Right lobe of liver (tissue), 6 donors: ENCODE measurements around the gene PTPN13. TPM values are rescaled to one million over a fixed set of nuclear protein-coding genes. Genes with fewer than 3 reads are reported as not detected.

Source experiments
- ATAC-seq, 4 donors: fragments of 200-7000 bp; cut with Tn5 transposase; one replicate each; pipeline ENCODE4 v1.9.1; 2020; ENCODE audit warnings: mild to moderate bottlenecking in 4 of 4, moderate library complexity in 4 of 4
- DNase-seq, 3 donors: peaks; one replicate each; pipeline ENCODE4 v3.0.0-alpha.2; 2020
- H3K27ac ChIP-seq, 3 donors: fragments of 200-600 bp; one replicate each; pipeline ENCODE4 v1.8.0; 2022
- H3K27me3 ChIP-seq, 2 donors: fragments of 200-600 bp; one replicate each; pipeline ENCODE4 v1.8.0; 2022
- H3K36me3 ChIP-seq, 4 donors: fragments of 200-600 bp; sonication (generic) in 1 of 4; one replicate each; pipeline versions ENCODE4 v1.5.1 to v1.8.0; 2017 to 2022; ENCODE audit warnings: control low read depth in 1 of 4
- H3K4me1 ChIP-seq, 4 donors: fragments of 200-600 bp; sonication (generic) in 1 of 4; one replicate each; pipeline versions ENCODE4 v1.5.1 to v1.8.0; 2017 to 2022; ENCODE audit warnings: control low read depth in 1 of 4
- H3K4me3 ChIP-seq, 3 donors: fragments of 200-600 bp; one replicate each; pipeline ENCODE4 v1.8.0; 2022
- H3K9me3 ChIP-seq, 4 donors: fragments of 200-600 bp; sonication (generic) in 1 of 4; one replicate each; pipeline versions ENCODE4 v1.5.1 to v1.8.0; 2017 to 2022; ENCODE audit warnings: control low read depth in 1 of 4
- POLR2A ChIP-seq: fragments of 450-650 bp; IDR thresholded peaks from one replicate; pipeline ENCODE4 v1.6.1; 2017; ENCODE audit warnings: antibody characterized with exemption, mild to moderate bottlenecking
- WGBS: methylation state at CpG from one replicate; pipeline ENCODE4 v1.1.6; 2018; ENCODE audit warnings: low coverage, low lambda C conversion rate; ENCODE audit not compliant: insufficient coverage; ENCODE audit errors: missing lambda C conversion rate; 5-methylcytosine and 5-hydroxymethylcytosine counted together
- intact Hi-C, 2 donors: fragments of 100-400 bp; cut with DNase I; formaldehyde crosslinking; loops; one replicate each; pipeline versions ENCODE4 v1.11.2 to v1.14.1; 2022
- total RNA-seq, 6 experiments: library from RNA; depleted of rRNA in 2 of 6; stranded (reverse); fragments of >200 nt in 2 of 6; fragmentation: NEBNext Ultra II Directional in 3 of 6; extraction: Animal tissue kit (Norgen Biotek cat#: 25700) in 3 of 6; gene quantifications; one replicate each; pipeline versions ENCODE4 v1.1.0 to v1.2.4, GENCODE V29; 2016 to 2023
- TF ChIP-seq, protein P1 (sequence below), 4 donors: fragments of 200-600 bp in 3 of 4; fragments of 450-650 bp in 1 of 4; IDR thresholded peaks; one replicate each; pipeline versions ENCODE4 v1.5.1 to v1.8.0; 2016 to 2022; ENCODE audit warnings: antibody characterized with exemption in 4 of 4, mild to moderate bottlenecking in 2 of 4
- donor health status: DM: no; HTN: yes; CAD: no.
- donor health status: DM: no; HTN: no; CAD: no.
- donor health status: DM: no; HTN: no; CAD: no.
- donor health status: DM: no; HTN: yes; CAD: no.
- donor health status: DM: no; HTN: yes; CAD: no.

The PTPN13 gene
- total RNA-seq, 6 experiments from 2014 or later, result 0.73 to 2.2 (median 1.0) TPM

- Histone ChIP-seq H3K4me1 (no peaks in the 10 kb centered on the region), H3K27ac (no peak overlapping the region), H3K4me3 (no peak overlapping the region), H3K27me3 (no peaks in the 10 kb centered on the region), H3K36me3 (no peaks in the 10 kb centered on the region), H3K9me3 (no peaks in the 10 kb centered on the region)
- ATAC-seq, result no peak
- intact Hi-C loops, result no loop called here
- TF ChIP-seq POLR2A, result no peak
- WGBS, result 54% methylated on average over 2 of the region's 2 CpGs
- DNase-seq, result no peak
Measured at GRCh38 chr4:86788826-86789225, 194.7 kb downstream of the PTPN13 start.

DNA sequence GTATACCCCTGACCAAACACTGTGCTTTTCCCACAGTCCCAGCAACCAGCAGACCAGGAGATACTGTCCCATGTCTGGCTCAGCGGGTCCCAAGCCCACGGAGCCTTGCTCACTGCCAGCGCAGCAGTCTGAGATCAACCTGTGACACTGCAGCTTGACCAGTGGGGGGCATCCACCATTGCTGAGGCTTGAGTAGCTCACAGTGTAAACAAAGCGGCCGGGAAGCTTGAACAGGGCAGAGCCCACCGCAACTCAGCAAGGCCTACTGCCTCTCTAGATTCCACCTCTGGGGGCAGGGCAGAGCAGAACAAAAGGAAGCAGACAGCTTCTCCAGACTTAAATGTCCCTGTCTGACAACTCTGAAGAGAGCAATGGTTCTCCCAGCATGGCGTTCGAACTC, 197.0 kb downstream of the PTPN13 start:
- H3K27me3 ChIP-seq, result no peaks in the 10 kb centered on the region
- TF ChIP-seq, protein P1, sequence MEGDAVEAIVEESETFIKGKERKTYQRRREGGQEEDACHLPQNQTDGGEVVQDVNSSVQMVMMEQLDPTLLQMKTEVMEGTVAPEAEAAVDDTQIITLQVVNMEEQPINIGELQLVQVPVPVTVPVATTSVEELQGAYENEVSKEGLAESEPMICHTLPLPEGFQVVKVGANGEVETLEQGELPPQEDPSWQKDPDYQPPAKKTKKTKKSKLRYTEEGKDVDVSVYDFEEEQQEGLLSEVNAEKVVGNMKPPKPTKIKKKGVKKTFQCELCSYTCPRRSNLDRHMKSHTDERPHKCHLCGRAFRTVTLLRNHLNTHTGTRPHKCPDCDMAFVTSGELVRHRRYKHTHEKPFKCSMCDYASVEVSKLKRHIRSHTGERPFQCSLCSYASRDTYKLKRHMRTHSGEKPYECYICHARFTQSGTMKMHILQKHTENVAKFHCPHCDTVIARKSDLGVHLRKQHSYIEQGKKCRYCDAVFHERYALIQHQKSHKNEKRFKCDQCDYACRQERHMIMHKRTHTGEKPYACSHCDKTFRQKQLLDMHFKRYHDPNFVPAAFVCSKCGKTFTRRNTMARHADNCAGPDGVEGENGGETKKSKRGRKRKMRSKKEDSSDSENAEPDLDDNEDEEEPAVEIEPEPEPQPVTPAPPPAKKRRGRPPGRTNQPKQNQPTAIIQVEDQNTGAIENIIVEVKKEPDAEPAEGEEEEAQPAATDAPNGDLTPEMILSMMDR (IDR thresholded peaks at IDR 0.05), result no peak
- TF ChIP-seq POLR2A, result no peak
- H3K27ac ChIP-seq, result no peak overlapping the region
- intact Hi-C loops, result no loop called here
- H3K36me3 ChIP-seq, result no peaks in the 10 kb centered on the region
- no CpG with 5 or more reads among the region's 8 CpGs for WGBS
- no peaks in the 10 kb centered on the region for H3K4me1 ChIP-seq
- DNase-seq (no peak), ATAC-seq (no peak)
- H3K9me3 ChIP-seq, result no peaks in the 10 kb centered on the region
- H3K4me3 ChIP-seq, result no peak overlapping the region

DNA sequence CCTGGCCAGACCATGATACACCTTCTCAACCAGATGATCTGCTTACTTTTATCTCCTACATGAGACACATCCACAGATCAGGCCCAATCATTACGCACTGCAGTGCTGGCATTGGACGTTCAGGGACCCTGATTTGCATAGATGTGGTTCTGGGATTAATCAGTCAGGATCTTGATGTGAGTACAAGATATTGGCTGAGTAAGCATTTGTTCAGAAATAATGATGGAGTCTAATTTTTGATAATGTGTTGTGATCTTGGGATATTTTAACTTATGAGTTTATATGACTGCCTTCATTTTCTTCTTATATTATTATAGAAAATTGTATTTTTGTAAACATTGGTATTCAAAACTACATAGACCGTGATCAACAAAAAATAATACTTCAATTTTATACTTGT, 215.7 kb downstream of the PTPN13 start:
- no peaks in the 10 kb centered on the region for H3K27me3 ChIP-seq
- no peak overlapping the region for H3K4me3 ChIP-seq
- H3K36me3 ChIP-seq, result no peaks in the 10 kb centered on the region
- intact Hi-C loops, result no loop called here
- no peaks in the 10 kb centered on the region for H3K9me3 ChIP-seq
- H3K27ac ChIP-seq, result no peak overlapping the region
- DNase-seq (no peak), ATAC-seq (no peak)
- no peaks in the 10 kb centered on the region for H3K4me1 ChIP-seq
- 72% methylated on average over 3 of the region's 3 CpGs for WGBS
- no peak for TF ChIP-seq POLR2A
- TF ChIP-seq, protein P1 (IDR thresholded peaks at IDR 0.05), result no peak

- 87% methylated on average over 3 of the region's 3 CpGs for WGBS
- intact Hi-C loops, result no loop called here
- no peaks in the 10 kb centered on the region for H3K9me3 ChIP-seq
- TF ChIP-seq POLR2A, result no peak
- TF ChIP-seq, protein P1 (IDR thresholded peaks at IDR 0.05), result no peak
- ATAC-seq (no peak), DNase-seq (no peak)
- no peak overlapping the region for H3K4me3 ChIP-seq
- no peak overlapping the region for H3K27ac ChIP-seq
- H3K36me3 ChIP-seq, result no peaks in the 10 kb centered on the region
- no peaks in the 10 kb centered on the region for H3K4me1 ChIP-seq
- no peaks in the 10 kb centered on the region for H3K27me3 ChIP-seq
Measured at GRCh38 chr4:86810847-86811246, 216.7 kb downstream of the PTPN13 start.

DNA sequence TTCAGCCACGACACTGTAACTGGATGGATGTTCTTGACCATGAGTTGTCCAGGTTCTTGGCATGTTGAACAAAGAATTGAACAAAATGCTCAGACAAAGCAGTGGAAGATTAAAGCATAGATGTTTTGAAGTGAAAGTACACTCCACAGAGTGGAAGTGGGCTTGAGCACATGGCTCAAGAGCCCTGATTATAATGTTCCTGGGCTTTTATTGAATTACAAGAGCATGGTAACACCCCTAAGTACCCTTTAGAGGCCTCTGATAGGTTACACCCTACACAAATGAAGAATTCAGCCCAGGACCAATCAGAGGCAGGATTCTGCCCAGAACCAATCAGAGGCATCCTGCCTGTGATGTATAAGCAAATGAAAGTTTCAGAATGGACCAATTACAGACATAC, 221.5 kb downstream of the PTPN13 start:
- no peaks in the 10 kb centered on the region for H3K4me1 ChIP-seq
- DNase-seq, result no peak
- no peak for TF ChIP-seq POLR2A
- no peaks in the 10 kb centered on the region for H3K9me3 ChIP-seq
- intact Hi-C loops, result no loop called here
- no peak overlapping the region for H3K27ac ChIP-seq
- H3K36me3 ChIP-seq, result no peaks in the 10 kb centered on the region
- WGBS, result 83% methylated on average over 1 of the region's 1 CpG
- no peak overlapping the region for H3K4me3 ChIP-seq
- no peak for ATAC-seq
- H3K27me3 ChIP-seq, result no peaks in the 10 kb centered on the region
